OCI-LY3 (cell line): ENCODE measurements around the gene ZFAND4.

ENCODE experiments used
- EZH2phosphoT487 ChIP-seq: fragments of 200-600 bp; shearing (Covaris generic); IDR thresholded peaks from 2 replicates; pipeline ENCODE4 v1.6.1; 2018; ENCODE audit warnings: antibody characterized with exemption, mixed run types, low read depth
- TF ChIP-seq, protein P1 (sequence below): fragments of 200-600, 300-600 bp; sonication (generic); IDR thresholded peaks from 2 replicates; pipeline ENCODE4 v1.5.1; 2014; ENCODE audit warnings: antibody characterized with exemption, low read length, low read depth

DNA sequence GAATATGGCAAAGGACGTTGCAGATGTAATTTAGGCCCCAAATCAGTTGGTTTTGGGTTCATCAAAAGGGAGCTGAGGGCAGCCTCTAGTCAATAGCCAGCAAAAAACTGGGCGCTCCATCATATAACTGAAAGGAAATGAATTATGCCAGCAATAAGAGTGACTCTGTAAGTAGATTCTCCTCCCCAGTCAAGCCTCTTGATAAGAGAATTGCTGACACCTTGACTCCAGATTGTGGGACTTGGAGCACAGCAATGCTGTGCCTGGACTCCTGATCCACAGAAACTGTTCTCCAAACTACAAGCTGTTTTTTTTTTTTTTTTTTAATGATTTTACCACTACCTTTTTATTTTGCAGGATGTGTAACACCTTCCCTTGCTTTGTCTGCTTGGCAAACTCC, 25.5 kb downstream of the ZFAND4 start:
- TF ChIP-seq, protein P1, sequence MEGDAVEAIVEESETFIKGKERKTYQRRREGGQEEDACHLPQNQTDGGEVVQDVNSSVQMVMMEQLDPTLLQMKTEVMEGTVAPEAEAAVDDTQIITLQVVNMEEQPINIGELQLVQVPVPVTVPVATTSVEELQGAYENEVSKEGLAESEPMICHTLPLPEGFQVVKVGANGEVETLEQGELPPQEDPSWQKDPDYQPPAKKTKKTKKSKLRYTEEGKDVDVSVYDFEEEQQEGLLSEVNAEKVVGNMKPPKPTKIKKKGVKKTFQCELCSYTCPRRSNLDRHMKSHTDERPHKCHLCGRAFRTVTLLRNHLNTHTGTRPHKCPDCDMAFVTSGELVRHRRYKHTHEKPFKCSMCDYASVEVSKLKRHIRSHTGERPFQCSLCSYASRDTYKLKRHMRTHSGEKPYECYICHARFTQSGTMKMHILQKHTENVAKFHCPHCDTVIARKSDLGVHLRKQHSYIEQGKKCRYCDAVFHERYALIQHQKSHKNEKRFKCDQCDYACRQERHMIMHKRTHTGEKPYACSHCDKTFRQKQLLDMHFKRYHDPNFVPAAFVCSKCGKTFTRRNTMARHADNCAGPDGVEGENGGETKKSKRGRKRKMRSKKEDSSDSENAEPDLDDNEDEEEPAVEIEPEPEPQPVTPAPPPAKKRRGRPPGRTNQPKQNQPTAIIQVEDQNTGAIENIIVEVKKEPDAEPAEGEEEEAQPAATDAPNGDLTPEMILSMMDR = no peak
- TF ChIP-seq EZH2phosphoT487 = no peak
